ENCODE data around the gene ADAMTS10.
"Not testable (repeated sequence)": the region's sequence is repeated elsewhere in the genome, so short reads cannot be mapped to it uniquely, and the experiment has no call there.

ADAMTS10 gene

DNA sequence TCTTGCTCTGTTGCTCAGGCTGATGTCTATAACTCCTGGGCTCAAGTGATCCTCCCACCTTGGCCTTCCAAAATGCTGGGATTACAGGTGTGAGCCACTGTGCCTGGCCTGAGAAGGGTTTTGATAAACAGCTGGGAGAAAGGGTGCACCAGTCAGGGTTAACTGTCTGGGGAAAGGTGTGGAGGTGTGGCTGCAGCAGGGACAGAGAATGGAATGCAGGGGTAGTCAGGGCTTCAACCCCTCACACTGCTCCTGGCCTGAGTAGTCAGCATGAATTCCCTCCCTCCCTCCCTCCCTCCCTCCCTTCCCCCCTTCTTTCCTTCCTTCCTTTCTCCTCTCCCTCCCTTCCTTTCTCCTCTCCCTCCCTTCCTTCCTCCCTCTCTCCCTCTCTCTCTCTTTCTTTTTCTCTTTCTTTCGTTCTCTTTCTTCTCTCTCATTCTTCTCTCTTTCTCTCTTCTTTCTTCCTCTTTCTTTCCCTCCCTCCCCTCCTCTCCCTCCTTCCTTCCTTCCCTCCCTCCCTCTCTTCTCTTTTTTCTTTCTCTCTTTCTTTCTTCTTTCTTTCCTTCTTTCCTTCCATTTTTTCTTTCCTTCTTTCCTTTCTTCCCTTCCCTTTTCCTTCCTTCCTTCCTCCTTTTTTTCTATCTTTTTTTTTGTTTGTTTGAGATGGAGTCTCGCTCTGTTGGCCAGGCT, 49.3 kb downstream of the ADAMTS10 start:
- no peak for DNase-seq (ENCODE audit: low read depth)

DNA sequence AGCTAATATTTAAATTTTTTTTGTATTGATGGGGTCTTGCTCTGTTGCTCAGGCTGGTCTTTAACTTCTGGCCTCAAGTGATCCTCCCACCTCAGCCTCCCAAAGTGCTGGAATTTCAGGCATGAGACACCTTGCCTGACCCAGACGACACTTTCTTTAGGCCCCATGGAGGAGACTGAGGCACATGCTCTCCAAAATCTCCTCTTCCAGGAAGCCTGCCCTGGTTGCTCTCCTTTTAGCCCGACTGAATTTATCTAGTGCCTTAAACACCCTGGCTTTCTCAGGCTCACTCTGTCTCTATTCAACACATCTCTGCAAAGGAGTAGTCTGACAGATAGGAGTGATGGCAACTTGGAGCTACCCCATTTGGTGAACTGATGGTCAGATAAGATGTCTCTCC, 52.2 kb downstream of the ADAMTS10 start:
- no peak for DNase-seq (ENCODE audit: low read depth)

DNA sequence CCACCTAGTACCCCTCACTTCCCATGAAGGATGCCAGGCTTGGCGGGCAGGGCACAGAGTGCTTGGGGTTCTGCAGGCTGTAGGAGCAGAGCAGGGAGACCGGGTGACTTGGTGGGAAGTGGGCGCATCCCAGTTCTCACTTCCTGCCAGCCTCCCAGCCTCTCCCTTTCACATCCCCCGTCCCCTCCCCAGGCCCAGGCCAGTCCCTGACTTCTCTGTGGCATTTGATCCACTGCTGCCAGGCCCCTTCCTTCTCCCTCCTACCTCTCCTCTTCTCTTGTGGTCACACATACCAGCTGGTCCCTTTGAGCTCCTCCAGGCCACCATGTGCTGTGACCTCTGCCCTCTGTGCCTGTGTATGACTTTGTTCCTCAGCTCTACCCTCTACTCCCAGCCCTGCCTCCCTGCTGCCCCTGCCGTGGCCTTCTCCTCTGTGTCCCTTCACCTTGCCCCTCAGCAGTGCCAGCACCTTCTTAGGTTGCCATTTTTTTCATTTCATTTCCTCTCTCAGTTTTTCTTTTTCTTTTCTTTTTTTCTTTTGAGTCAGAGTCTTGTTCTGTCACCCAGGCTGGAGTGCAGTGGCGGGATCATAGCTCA, 52.8 kb downstream of the ADAMTS10 start:
- DNase-seq (ENCODE audit: low read depth) = no peak

DNA sequence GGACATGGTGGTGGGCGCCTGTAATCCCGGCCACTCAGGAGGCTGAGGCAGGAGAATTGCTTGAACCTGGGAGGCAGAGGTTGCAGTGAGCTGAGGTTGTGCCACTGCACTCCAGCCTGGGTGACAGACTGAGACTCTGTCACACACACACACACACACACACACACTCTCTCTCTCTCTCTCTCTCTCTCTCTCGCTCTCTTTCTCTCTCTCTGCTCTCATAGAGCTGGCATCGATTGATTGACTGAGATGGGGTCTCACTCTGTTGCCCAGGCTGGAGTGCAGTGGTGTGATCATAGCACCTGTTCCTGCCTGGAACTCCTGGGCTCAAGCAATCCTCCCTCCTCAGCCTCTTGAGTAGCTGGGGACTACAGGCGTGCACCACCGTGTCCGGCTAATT, 56.8 kb downstream of the ADAMTS10 start:
- not testable (repeated sequence) for DNase-seq (ENCODE audit: low read depth)

DNA sequence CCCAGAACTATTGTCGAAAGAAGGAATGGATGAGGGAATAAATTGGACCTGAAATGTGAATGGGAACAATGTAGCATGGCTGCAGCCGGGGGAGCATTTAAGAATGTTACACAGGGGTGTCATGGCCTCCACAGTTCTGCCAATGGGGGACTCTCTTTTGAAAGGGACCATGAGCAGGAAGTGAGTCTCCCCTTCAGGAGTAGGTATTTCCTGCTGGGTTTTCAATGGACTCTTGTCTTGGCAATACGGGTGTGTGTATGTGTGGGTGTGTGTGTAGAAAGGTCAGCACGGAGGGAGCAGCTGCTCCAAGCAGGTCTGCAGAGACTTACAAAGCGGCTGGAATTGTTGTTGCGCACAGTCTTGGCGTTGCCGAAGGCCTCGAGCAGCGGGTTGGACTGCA, 57.7 kb downstream of the ADAMTS10 start:
- DNase-seq (ENCODE audit: low read depth) = no peak

DNA sequence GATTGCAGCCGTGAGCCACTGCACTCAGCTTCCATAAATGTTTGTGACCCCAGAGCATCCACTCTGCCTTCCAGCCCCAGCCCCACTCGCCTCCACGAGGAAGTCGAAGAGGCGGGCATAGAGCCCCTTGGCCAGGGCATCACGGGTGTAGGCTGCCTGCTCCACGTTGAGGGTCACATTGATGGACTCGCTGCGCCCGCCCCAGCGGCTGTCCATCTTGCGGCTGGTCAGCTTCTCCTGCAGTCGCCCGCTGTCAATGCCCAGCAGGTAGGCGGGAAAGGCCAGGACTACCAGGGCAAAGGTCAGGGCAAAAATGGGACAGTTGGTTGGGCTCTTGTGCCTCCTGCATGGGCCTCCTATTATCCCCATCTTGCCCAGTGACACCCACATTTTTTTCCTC, 60.4 kb downstream of the ADAMTS10 start:
- no peak for DNase-seq (ENCODE audit: low read depth)

DNA sequence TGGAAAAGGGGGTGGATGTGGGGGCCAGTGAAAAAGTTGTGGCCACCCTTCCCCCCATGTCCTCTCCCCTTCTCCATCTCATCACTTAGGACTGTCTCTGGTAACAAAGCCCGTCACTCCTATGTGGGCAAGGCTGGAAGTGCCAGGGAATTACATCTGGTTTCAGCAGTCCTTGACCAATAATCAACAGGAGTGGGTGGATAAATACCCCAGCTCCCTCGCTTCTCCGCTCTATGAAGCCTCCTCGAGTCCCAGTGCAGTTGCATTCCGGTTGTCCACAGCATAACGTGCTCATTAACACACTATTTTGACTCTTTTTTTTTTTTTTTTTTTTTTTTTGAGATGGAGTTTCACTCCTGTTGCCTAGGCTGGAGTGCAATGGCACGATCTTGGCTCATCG, 64.8 kb downstream of the ADAMTS10 start:
- DNase-seq (ENCODE audit: low read depth) = no peak

DNA sequence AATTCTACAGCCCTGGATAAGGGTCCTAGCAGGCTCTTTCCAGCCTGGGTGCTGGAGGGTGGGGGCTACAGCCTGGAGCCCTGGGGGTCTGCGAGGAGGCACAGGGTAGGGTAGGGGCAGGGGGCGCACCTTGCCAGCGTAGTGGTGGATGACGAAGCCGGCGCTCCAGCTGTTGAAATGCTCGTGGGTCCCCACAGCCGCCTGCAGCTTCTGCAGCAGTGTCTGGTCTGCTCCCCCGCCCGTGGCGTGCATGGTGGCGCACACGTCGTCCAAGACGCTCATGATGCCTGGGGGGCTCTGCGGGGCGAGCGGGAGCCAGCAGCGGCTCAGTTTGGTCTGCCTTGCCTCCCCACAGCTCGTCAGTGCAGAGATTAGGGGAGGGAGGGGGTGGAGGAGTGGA, 66.3 kb downstream of the ADAMTS10 start:
- DNase-seq (ENCODE audit: low read depth) = no peak

DNA sequence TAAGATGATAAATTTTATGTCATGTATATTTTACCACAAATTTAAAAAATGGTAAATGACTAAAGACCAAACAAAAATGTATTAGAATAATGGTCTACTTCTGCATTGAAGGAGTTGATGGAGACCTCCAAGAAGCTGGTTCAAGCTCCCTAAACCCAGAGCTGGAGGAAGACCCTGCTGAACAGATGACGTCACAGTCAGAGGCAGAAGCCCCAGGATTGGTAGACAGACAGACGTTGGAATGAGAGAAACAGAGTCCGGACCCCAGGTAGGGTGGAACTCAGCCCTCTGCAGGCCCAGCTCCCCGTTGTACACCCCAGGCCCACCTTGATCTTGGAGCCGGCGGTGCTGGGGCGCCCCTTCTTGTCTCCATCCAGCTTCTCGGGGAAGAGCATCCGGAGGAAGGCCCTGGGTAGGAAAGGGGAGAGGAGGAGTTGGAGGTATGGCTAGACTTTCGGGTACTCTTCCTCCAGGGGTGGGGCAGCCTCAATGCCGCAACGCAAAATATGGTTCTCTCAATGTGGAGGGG, 70.8 kb downstream of the ADAMTS10 start:
- DNase-seq (ENCODE audit: low read depth) = no peak

DNA sequence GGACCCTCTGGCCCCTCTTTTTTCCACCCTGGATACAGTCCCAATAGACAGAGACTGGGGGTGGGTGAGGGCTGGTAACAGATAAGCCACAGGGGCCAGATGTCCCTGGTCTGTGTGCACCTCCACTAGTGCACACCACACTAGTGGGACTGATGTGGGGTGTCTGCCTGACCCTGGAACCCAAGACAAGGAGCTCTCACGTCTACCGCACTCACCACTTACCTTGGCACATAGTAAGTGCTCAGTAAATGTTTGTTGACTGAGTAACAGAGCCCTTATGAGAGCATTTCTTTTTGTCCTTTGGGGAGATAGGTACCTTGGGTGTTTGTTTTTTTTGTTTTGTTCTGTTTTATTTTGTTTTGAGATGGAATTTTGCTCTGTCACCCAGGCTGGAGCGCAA, 73.4 kb downstream of the ADAMTS10 start:
- no peak for DNase-seq (ENCODE audit: low read depth)

DNA sequence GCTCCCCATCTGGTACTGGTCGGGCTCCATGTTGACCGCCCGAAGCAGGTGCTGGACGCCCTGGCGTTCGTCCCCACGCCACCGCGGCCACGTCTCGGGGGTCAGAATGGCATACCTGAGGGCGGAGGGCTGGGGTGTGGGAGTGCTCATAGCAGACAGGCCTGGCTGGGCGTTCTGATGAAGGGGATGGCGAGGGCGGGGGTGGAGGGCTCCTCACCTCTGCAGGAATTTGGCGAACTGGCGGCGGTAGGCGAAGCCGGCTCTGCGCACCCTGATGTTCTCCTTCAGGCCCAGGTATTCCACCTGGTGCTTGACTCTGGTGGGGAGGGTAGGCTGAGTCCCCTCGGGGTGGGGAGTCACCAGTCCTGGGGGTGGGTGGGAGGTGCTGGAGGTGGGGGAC, 74.2 kb downstream of the ADAMTS10 start:
- no peak for DNase-seq (ENCODE audit: low read depth)

DNA sequence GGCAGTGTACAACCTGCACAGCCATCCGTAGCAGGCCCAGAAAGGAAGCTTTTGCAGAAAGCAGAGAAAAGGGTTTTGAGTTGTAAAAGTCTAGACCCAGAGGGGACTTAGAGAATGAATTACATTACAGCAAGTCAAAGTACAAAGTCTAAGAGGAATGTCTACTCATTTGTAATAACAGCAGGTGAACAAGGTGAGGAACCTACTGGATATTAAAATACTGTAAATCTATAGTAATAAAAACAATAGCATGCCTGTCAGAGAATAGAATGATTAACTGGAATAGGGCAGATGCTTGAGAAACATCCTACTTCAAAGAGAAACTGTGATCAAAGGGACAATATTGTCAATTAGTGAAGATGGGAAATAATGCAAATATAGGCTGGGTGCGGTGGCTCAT, 78.3 kb downstream of the ADAMTS10 start:
- DNase-seq (ENCODE audit: low read depth) = no peak

DNA sequence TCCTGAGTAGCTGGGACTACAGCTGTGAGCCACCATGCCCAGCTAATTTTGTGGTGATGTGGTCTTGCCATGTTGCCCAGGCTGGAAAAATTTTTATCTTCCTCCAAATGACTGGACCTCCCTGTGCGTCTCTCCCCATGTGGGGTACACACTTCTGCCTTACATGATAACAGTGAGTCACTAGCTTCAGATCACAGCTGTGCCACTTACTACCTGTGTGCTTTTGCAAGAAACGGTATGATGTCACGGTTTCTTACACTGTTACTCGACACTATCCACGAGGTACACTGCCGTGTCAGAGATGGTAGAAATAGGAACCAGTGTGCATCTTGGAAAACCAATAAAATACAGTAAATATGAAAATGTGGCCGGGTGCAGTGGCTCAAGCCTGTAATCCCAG, 79.0 kb downstream of the ADAMTS10 start:
- DNase-seq (ENCODE audit: low read depth) = no peak

Data from activated T-cell treated with anti-CD3 and anti-CD28 coated beads for 1 hour (primary cell).